Measurements from ENCODE around the gene EDARADD.

EDARADD gene

GRCh38 chr1:236495467-236496112 is 101.5 kb downstream of the EDARADD start:
- H3K4me2 ChIP-seq (ENCODE audit: insufficient read depth, low read length): no peak overlapping the region
- H2AFZ ChIP-seq (ENCODE audit: low read depth, low read length): no peak overlapping the region
- H3K4me3 ChIP-seq (ENCODE audit: low read depth in 1 of 2, low read length in 2 of 2): no peak overlapping the region
- no peak overlapping the region for H3K27ac ChIP-seq (ENCODE audit: low read length)
- H3K36me3 ChIP-seq (ENCODE audit: insufficient read depth, low read length): no peaks in the 10 kb centered on the region
- DNase-seq (no peak), ATAC-seq (ENCODE audit: insufficient read depth, low read depth) (no peak)
- H3K9ac ChIP-seq (ENCODE audit: low read depth, low read length): no peak overlapping the region
- no peaks in the 10 kb centered on the region for H3K79me2 ChIP-seq (ENCODE audit: insufficient read depth, low read length)
- H3K9me3 ChIP-seq (ENCODE audit: insufficient read depth, low read length, severe bottlenecking): no peaks in the 10 kb centered on the region
- H3K27me3 ChIP-seq (ENCODE audit: insufficient read depth, low read length, poor library complexity): peaks cover under 1% of the 10 kb centered on the region
- H4K20me1 ChIP-seq (ENCODE audit: insufficient read depth, low read length): no peaks in the 10 kb centered on the region
- H3K4me1 ChIP-seq (ENCODE audit: insufficient read depth, low read length): no peaks in the 10 kb centered on the region
- no peak for TF ChIP-seq EZH2 (IDR thresholded peaks at IDR 0.05; ENCODE audit: borderline replicate concordance, low read depth, low read length, severe bottlenecking)
- TF ChIP-seq, protein P1, sequence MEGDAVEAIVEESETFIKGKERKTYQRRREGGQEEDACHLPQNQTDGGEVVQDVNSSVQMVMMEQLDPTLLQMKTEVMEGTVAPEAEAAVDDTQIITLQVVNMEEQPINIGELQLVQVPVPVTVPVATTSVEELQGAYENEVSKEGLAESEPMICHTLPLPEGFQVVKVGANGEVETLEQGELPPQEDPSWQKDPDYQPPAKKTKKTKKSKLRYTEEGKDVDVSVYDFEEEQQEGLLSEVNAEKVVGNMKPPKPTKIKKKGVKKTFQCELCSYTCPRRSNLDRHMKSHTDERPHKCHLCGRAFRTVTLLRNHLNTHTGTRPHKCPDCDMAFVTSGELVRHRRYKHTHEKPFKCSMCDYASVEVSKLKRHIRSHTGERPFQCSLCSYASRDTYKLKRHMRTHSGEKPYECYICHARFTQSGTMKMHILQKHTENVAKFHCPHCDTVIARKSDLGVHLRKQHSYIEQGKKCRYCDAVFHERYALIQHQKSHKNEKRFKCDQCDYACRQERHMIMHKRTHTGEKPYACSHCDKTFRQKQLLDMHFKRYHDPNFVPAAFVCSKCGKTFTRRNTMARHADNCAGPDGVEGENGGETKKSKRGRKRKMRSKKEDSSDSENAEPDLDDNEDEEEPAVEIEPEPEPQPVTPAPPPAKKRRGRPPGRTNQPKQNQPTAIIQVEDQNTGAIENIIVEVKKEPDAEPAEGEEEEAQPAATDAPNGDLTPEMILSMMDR (IDR thresholded peaks at IDR 0.05; ENCODE audit: borderline replicate concordance, extremely low read depth, low read length, poor library complexity, severe bottlenecking): no peak

DNA sequence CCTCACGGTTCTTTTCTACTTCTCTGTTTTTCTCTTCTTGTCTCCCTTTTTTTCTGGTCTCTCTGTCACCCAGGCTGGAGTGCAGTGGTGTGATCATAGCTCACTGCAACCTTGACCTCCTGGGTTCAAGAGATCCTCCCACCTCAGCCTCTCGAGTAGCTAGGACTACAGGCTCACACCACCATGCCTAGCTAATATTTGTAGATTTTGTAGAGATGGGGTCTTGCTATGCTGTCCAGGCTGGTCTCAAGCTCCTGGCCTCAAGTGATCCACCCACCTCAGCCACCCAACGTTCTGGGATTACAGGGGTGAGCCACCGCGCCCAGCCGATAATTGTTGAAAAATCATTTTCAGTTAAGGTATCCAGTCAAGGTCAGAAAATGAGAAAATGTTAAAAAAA is 103.8 kb downstream of the EDARADD start:
- Histone ChIP-seq H3K9ac (ENCODE audit: low read depth, low read length) (no peak overlapping the region), H3K27me3 (ENCODE audit: insufficient read depth, low read length, poor library complexity) (no peaks in the 10 kb centered on the region), H3K9me3 (ENCODE audit: insufficient read depth, low read length, severe bottlenecking) (no peaks in the 10 kb centered on the region), H3K79me2 (ENCODE audit: insufficient read depth, low read length) (no peaks in the 10 kb centered on the region), H3K4me1 (ENCODE audit: insufficient read depth, low read length) (no peaks in the 10 kb centered on the region), H3K36me3 (ENCODE audit: insufficient read depth, low read length) (no peaks in the 10 kb centered on the region), H3K4me3 (ENCODE audit: low read depth in 1 of 2, low read length in 2 of 2) (no peak overlapping the region), H2AFZ (ENCODE audit: low read depth, low read length) (no peak overlapping the region), H3K4me2 (ENCODE audit: insufficient read depth, low read length) (no peak overlapping the region), H3K27ac (ENCODE audit: low read length) (no peak overlapping the region), H4K20me1 (ENCODE audit: insufficient read depth, low read length) (no peaks in the 10 kb centered on the region)
- DNase-seq: no peak
- TF ChIP-seq, protein P1 (IDR thresholded peaks at IDR 0.05; ENCODE audit: borderline replicate concordance, extremely low read depth, low read length, poor library complexity, severe bottlenecking): no peak
- TF ChIP-seq EZH2 (IDR thresholded peaks at IDR 0.05; ENCODE audit: borderline replicate concordance, low read depth, low read length, severe bottlenecking): no peak
- ATAC-seq (ENCODE audit: insufficient read depth, low read depth): no peak

- Histone ChIP-seq H3K27ac (ENCODE audit: low read length) (no peak overlapping the region), H2AFZ (ENCODE audit: low read depth, low read length) (no peak overlapping the region), H3K27me3 (ENCODE audit: insufficient read depth, low read length, poor library complexity) (no peaks in the 10 kb centered on the region), H3K4me3 (ENCODE audit: low read depth in 1 of 2, low read length in 2 of 2) (no peak overlapping the region), H3K9ac (ENCODE audit: low read depth, low read length) (no peak overlapping the region), H3K4me1 (ENCODE audit: insufficient read depth, low read length) (no peaks in the 10 kb centered on the region), H3K4me2 (ENCODE audit: insufficient read depth, low read length) (no peak overlapping the region), H3K79me2 (ENCODE audit: insufficient read depth, low read length) (no peaks in the 10 kb centered on the region), H4K20me1 (ENCODE audit: insufficient read depth, low read length) (no peaks in the 10 kb centered on the region), H3K36me3 (ENCODE audit: insufficient read depth, low read length) (no peaks in the 10 kb centered on the region), H3K9me3 (ENCODE audit: insufficient read depth, low read length, severe bottlenecking) (no peaks in the 10 kb centered on the region)
- TF ChIP-seq EZH2 (IDR thresholded peaks at IDR 0.05; ENCODE audit: borderline replicate concordance, low read depth, low read length, severe bottlenecking): no peak
- TF ChIP-seq, protein P1 (IDR thresholded peaks at IDR 0.05; ENCODE audit: borderline replicate concordance, extremely low read depth, low read length, poor library complexity, severe bottlenecking): no peak
- DNase-seq (no peak), ATAC-seq (ENCODE audit: insufficient read depth, low read depth) (no peak)
Measured at GRCh38 chr1:236501093-236501492, 107.0 kb downstream of the EDARADD start.
